Erythroblast (primary cell): Measurements from ENCODE around the gene ERMARD.

Experiments used
- GATA1 ChIP-seq: IDR thresholded peaks from 2 replicates; pipeline ENCODE4 v1.6.1; 2011; ENCODE audit warnings: low read depth, mild to moderate bottlenecking, control low read depth, low read length, moderate library complexity
- POLR2A ChIP-seq: IDR thresholded peaks from 2 replicates; pipeline ENCODE4 v1.6.1; 2011; ENCODE audit warnings: mild to moderate bottlenecking, low read length

DNA sequence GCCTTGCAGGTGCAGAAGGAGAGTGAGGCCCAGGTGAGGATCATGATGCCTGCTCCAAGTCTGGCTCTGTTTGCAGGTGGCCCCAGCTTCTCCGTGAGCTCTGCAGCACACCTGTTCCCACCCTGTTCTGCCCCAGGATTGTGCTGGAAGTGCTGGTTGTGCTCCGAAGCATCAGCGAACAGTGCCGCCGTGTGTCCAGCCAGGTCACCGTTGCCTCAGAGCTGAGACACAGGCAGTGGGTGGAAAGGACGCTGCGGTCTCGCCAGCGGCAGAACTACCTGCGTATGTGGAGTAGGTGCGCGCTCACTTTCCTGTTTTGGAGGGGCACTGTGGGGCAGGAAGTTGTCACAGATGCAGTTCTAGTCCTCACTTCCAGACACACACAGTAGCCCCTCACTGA lies 25.0 kb downstream of the ERMARD start:
- no peak for TF ChIP-seq POLR2A
- no peak for TF ChIP-seq GATA1
